GM12891 (cell line): ENCODE measurements around the gene VWA1.

Experiments
- PAX5 ChIP-seq: IDR thresholded peaks from 2 replicates; pipeline ENCODE4 v1.6.1; 2011; ENCODE audit warnings: low read length, moderate library complexity, mild to moderate bottlenecking; ENCODE audit not compliant: insufficient read depth, severe bottlenecking
- POLR2A ChIP-seq: IDR thresholded peaks from 2 replicates; pipeline ENCODE4 v1.6.1; 2011; ENCODE audit warnings: low read depth, low read length, control low read depth
- POLR2AphosphoS5 ChIP-seq: IDR thresholded peaks from 2 replicates; pipeline ENCODE4 v1.6.1; 2011; ENCODE audit warnings: low read depth, low read length, control low read depth
- POU2F2 ChIP-seq: IDR thresholded peaks from 2 replicates; pipeline ENCODE4 v1.6.1; 2011; ENCODE audit warnings: low read depth, mild to moderate bottlenecking, control low read depth, low read length, moderate library complexity
- SPI1 ChIP-seq: IDR thresholded peaks from 2 replicates; pipeline ENCODE4 v1.6.1; 2011; ENCODE audit warnings: low read depth, low read length, control low read depth
- TAF1 ChIP-seq: IDR thresholded peaks from 2 replicates; pipeline ENCODE4 v1.6.1; 2011; ENCODE audit warnings: low read depth, low read length, control low read depth

DNA sequence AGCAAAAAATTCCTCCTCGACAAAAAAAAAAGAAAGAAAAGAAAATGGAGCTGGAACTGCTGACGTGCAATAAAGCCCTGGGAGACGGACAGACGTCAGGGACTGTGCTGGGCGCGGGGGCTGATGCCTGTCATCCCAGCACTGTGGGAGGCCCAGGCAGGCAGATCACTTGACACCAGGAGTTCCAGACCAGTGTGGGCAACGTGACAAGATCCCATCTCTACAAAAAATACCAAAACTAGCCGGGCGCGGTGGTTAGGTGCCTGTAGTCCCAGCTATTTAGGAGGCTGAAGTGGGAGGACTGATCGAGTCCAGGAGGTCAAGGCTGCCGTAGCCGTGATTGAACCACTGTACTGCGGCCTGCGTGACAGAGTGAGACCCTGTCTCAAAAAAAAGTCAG lies 10.8 kb upstream of the VWA1 start:
- TF ChIP-seq POLR2AphosphoS5 (no peak), POLR2A (no peak), SPI1 (no peak), TAF1 (no peak), PAX5 (no peak), POU2F2 (no peak)
